ENCODE measurements around the gene CELSR1. TPM values are rescaled to one million over a fixed set of nuclear protein-coding genes. Genes with fewer than 3 reads are reported as not detected.

CELSR1 gene
- polyA plus RNA-seq, 4 donors, result 0.27 to 3.0 (median 1.9) TPM; not detected in 1

GRCh38 chr22:46447906-46448305 lies 89.5 kb downstream of the CELSR1 start:
- Histone ChIP-seq H3K27ac (ENCODE audit: low read depth in 1 of 3, low read length in 2 of 3) (no peak overlapping the region), H3K36me3 (ENCODE audit: control insufficient read depth in 3 of 3, insufficient read depth in 2 of 3, low read depth in 1 of 3, low read length in 3 of 3) (no peaks in the 10 kb centered on the region), H3K27me3 (ENCODE audit: control insufficient read depth in 3 of 3, insufficient read depth in 3 of 3, low read length in 3 of 3) (peaks cover 0 to 5% (median 0%) of the 10 kb centered on the region in 3 donors), H3K4me3 (ENCODE audit: low read depth in 1 of 3, low read length in 3 of 3) (no peak overlapping the region), H3K4me1 (ENCODE audit: control insufficient read depth in 3 of 3, insufficient read depth in 2 of 3, low read depth in 1 of 3, low read length in 2 of 3) (no peaks in the 10 kb centered on the region), H3K9me3 (ENCODE audit: control insufficient read depth in 2 of 2, insufficient read depth in 1 of 2, low read depth in 1 of 2, low read length in 1 of 2) (no peaks in the 10 kb centered on the region)
- DNase-seq (no peak), FAIRE-seq (no peak)
- WGBS, 3 donors, result 69 to 87% (median 86%) methylated on average over 5 of the region's 5 CpGs

- DNase-seq (no peak), FAIRE-seq (no peak)
- Histone ChIP-seq H3K4me3 (ENCODE audit: low read depth in 1 of 3, low read length in 3 of 3) (no peak overlapping the region), H3K4me1 (ENCODE audit: control insufficient read depth in 3 of 3, insufficient read depth in 2 of 3, low read depth in 1 of 3, low read length in 2 of 3) (no peaks in the 10 kb centered on the region), H3K9me3 (ENCODE audit: control insufficient read depth in 2 of 2, insufficient read depth in 1 of 2, low read depth in 1 of 2, low read length in 1 of 2) (no peaks in the 10 kb centered on the region), H3K27ac (ENCODE audit: low read depth in 1 of 3, low read length in 2 of 3) (no peak overlapping the region), H3K36me3 (ENCODE audit: control insufficient read depth in 3 of 3, insufficient read depth in 2 of 3, low read depth in 1 of 3, low read length in 3 of 3) (no peaks in the 10 kb centered on the region), H3K27me3 (ENCODE audit: control insufficient read depth in 3 of 3, insufficient read depth in 3 of 3, low read length in 3 of 3) (no peaks in the 10 kb centered on the region)
- WGBS, 3 donors, result 76 to 91% (median 90%) methylated on average over 4 of the region's 4 CpGs
These were observed 90.6 kb downstream of the CELSR1 start for GRCh38 chr22:46446799-46447198.

GRCh38 chr22:46445771-46446420 lies 91.5 kb downstream of the CELSR1 start:
- no peak for DNase-seq
- WGBS, 3 donors, result 86 to 93% (median 91%) methylated on average over 19 to 21 of the region's 21 CpGs
- H3K36me3 ChIP-seq (ENCODE audit: control insufficient read depth in 3 of 3, insufficient read depth in 2 of 3, low read depth in 1 of 3, low read length in 3 of 3), result no peaks in the 10 kb centered on the region
- H3K4me3 ChIP-seq (ENCODE audit: low read depth in 1 of 3, low read length in 3 of 3), result no peak overlapping the region
- H3K27ac ChIP-seq (ENCODE audit: low read depth in 1 of 3, low read length in 2 of 3), result no peak overlapping the region
- no peak for FAIRE-seq
- no peaks in the 10 kb centered on the region for H3K27me3 ChIP-seq (ENCODE audit: control insufficient read depth in 3 of 3, insufficient read depth in 3 of 3, low read length in 3 of 3)
- no peaks in the 10 kb centered on the region for H3K4me1 ChIP-seq (ENCODE audit: control insufficient read depth in 3 of 3, insufficient read depth in 2 of 3, low read depth in 1 of 3, low read length in 2 of 3)
- H3K9me3 ChIP-seq (ENCODE audit: control insufficient read depth in 2 of 2, insufficient read depth in 1 of 2, low read depth in 1 of 2, low read length in 1 of 2), result no peaks in the 10 kb centered on the region

- no peaks in the 10 kb centered on the region for H3K9me3 ChIP-seq (ENCODE audit: control insufficient read depth in 2 of 2, insufficient read depth in 1 of 2, low read depth in 1 of 2, low read length in 1 of 2)
- DNase-seq (no peak), FAIRE-seq (no peak)
- H3K4me1 ChIP-seq (ENCODE audit: control insufficient read depth in 3 of 3, insufficient read depth in 2 of 3, low read depth in 1 of 3, low read length in 2 of 3), result no peaks in the 10 kb centered on the region
- no peak overlapping the region for H3K4me3 ChIP-seq (ENCODE audit: low read depth in 1 of 3, low read length in 3 of 3)
- no peaks in the 10 kb centered on the region for H3K36me3 ChIP-seq (ENCODE audit: control insufficient read depth in 3 of 3, insufficient read depth in 2 of 3, low read depth in 1 of 3, low read length in 3 of 3)
- WGBS, 3 donors, result 76 to 82% (median 81%) methylated on average over 10 of the region's 10 CpGs
- no peaks in the 10 kb centered on the region for H3K27me3 ChIP-seq (ENCODE audit: control insufficient read depth in 3 of 3, insufficient read depth in 3 of 3, low read length in 3 of 3)
- H3K27ac ChIP-seq (ENCODE audit: low read depth in 1 of 3, low read length in 2 of 3), result no peak overlapping the region
These were observed 93.0 kb downstream of the CELSR1 start for GRCh38 chr22:46444390-46444854.

GRCh38 chr22:46443850-46444389 lies 93.5 kb downstream of the CELSR1 start:
- no peaks in the 10 kb centered on the region for H3K9me3 ChIP-seq (ENCODE audit: control insufficient read depth in 2 of 2, insufficient read depth in 1 of 2, low read depth in 1 of 2, low read length in 1 of 2)
- no peak overlapping the region for H3K27ac ChIP-seq (ENCODE audit: low read depth in 1 of 3, low read length in 2 of 3)
- H3K4me3 ChIP-seq (ENCODE audit: low read depth in 1 of 3, low read length in 3 of 3), result no peak overlapping the region
- no peak for FAIRE-seq
- peaks cover 0 to 4% (median 0%) of the 10 kb centered on the region in 3 donors for H3K36me3 ChIP-seq (ENCODE audit: control insufficient read depth in 3 of 3, insufficient read depth in 2 of 3, low read depth in 1 of 3, low read length in 3 of 3)
- no peaks in the 10 kb centered on the region for H3K4me1 ChIP-seq (ENCODE audit: control insufficient read depth in 3 of 3, insufficient read depth in 2 of 3, low read depth in 1 of 3, low read length in 2 of 3)
- DNase-seq, result peak in 1 of 2 donors; percentile 26
- WGBS, 3 donors, result 78 to 84% (median 82%) methylated on average over 15 of the region's 15 CpGs
- no peaks in the 10 kb centered on the region for H3K27me3 ChIP-seq (ENCODE audit: control insufficient read depth in 3 of 3, insufficient read depth in 3 of 3, low read length in 3 of 3)

- H3K9me3 ChIP-seq (ENCODE audit: control insufficient read depth in 2 of 2, insufficient read depth in 1 of 2, low read depth in 1 of 2, low read length in 1 of 2), result no peaks in the 10 kb centered on the region
- no peaks in the 10 kb centered on the region for H3K27me3 ChIP-seq (ENCODE audit: control insufficient read depth in 3 of 3, insufficient read depth in 3 of 3, low read length in 3 of 3)
- H3K4me3 ChIP-seq (ENCODE audit: low read depth in 1 of 3, low read length in 3 of 3), result no peak overlapping the region
- no peak for DNase-seq
- no peaks in the 10 kb centered on the region for H3K4me1 ChIP-seq (ENCODE audit: control insufficient read depth in 3 of 3, insufficient read depth in 2 of 3, low read depth in 1 of 3, low read length in 2 of 3)
- no peak for FAIRE-seq
- H3K36me3 ChIP-seq (ENCODE audit: control insufficient read depth in 3 of 3, insufficient read depth in 2 of 3, low read depth in 1 of 3, low read length in 3 of 3), result peaks cover 0 to 5% (median 0%) of the 10 kb centered on the region in 3 donors
- 86 to 90% (median 89%) methylated on average over 14 of the region's 14 CpGs for WGBS, 3 donors
- H3K27ac ChIP-seq (ENCODE audit: low read depth in 1 of 3, low read length in 2 of 3), result no peak overlapping the region
These were observed 95.1 kb downstream of the CELSR1 start for GRCh38 chr22:46442217-46442853.

- no peaks in the 10 kb centered on the region for H3K4me1 ChIP-seq (ENCODE audit: control insufficient read depth in 3 of 3, insufficient read depth in 2 of 3, low read depth in 1 of 3, low read length in 2 of 3)
- 79 to 89% (median 83%) methylated on average over 24 of the region's 24 CpGs for WGBS, 3 donors
- H3K27ac ChIP-seq (ENCODE audit: low read depth in 1 of 3, low read length in 2 of 3), result no peak overlapping the region
- FAIRE-seq (no peak), DNase-seq (no peak)
- H3K9me3 ChIP-seq (ENCODE audit: control insufficient read depth in 2 of 2, insufficient read depth in 1 of 2, low read depth in 1 of 2, low read length in 1 of 2), result no peaks in the 10 kb centered on the region
- H3K4me3 ChIP-seq (ENCODE audit: low read depth in 1 of 3, low read length in 3 of 3), result no peak overlapping the region
- peaks cover 0 to 12% (median 0%) of the 10 kb centered on the region in 3 donors for H3K36me3 ChIP-seq (ENCODE audit: control insufficient read depth in 3 of 3, insufficient read depth in 2 of 3, low read depth in 1 of 3, low read length in 3 of 3)
- H3K27me3 ChIP-seq (ENCODE audit: control insufficient read depth in 3 of 3, insufficient read depth in 3 of 3, low read length in 3 of 3), result no peaks in the 10 kb centered on the region
These were observed 97.6 kb downstream of the CELSR1 start for GRCh38 chr22:46439576-46440465.

- WGBS, 3 donors, result 88 to 94% (median 92%) methylated on average over 25 of the region's 25 CpGs
- no peak for FAIRE-seq
- no peak for DNase-seq
These were observed 98.3 kb downstream of the CELSR1 start for GRCh38 chr22:46439111-46439510.

More at GRCh38 chr22:46439111-46439510, 98.3 kb downstream of the CELSR1 start:
- Histone ChIP-seq H3K4me3 (ENCODE audit: low read depth in 1 of 3, low read length in 3 of 3) (no peak overlapping the region), H3K27ac (ENCODE audit: low read depth in 1 of 3, low read length in 2 of 3) (no peak overlapping the region), H3K27me3 (ENCODE audit: control insufficient read depth in 3 of 3, insufficient read depth in 3 of 3, low read length in 3 of 3) (no peaks in the 10 kb centered on the region), H3K4me1 (ENCODE audit: control insufficient read depth in 3 of 3, insufficient read depth in 2 of 3, low read depth in 1 of 3, low read length in 2 of 3) (no peaks in the 10 kb centered on the region), H3K36me3 (ENCODE audit: control insufficient read depth in 3 of 3, insufficient read depth in 2 of 3, low read depth in 1 of 3, low read length in 3 of 3) (peaks cover 0 to 13% (median 0%) of the 10 kb centered on the region in 3 donors), H3K9me3 (ENCODE audit: control insufficient read depth in 2 of 2, insufficient read depth in 1 of 2, low read depth in 1 of 2, low read length in 1 of 2) (no peaks in the 10 kb centered on the region)

Measured in small intestine (tissue), 7 donors.